K562 (cell line): ENCODE data around the gene C1QTNF7. TPM values are rescaled to one million over a fixed set of nuclear protein-coding genes. Genes with fewer than 3 reads are reported as not detected.

Experiments
- ASH1L ChIP-seq: fragments of 450-650 bp; IDR thresholded peaks from 2 replicates; pipeline ENCODE4 v1.6.1; 2018; ENCODE audit warnings: borderline replicate concordance, mild to moderate bottlenecking, low read depth; ENCODE audit not compliant: partially characterized antibody
- DACH1 ChIP-seq: fragments of 450-650 bp; IDR thresholded peaks from 2 replicates; pipeline ENCODE4 v1.6.1; 2018; ENCODE audit not compliant: partially characterized antibody
- POLR3A ChIP-seq: IDR thresholded peaks from 2 replicates; pipeline ENCODE4 v1.6.1; 2011; ENCODE audit warnings: borderline replicate concordance, mild to moderate bottlenecking, moderate library complexity; ENCODE audit not compliant: insufficient read length, insufficient read depth; ENCODE audit errors: extremely low read depth
- RAD51 ChIP-seq: fragments of 450-650 bp; IDR thresholded peaks from 2 replicates; pipeline ENCODE4 v1.7.1; 2016; ENCODE audit warnings: low read depth, mild to moderate bottlenecking, borderline replicate concordance
- SRF ChIP-seq, 2 experiments: fragments of 250-450, 450-650 bp in 1 of 2; sonication (Bioruptor Pico) in 1 of 2; sonication (generic) in 1 of 2; formaldehyde crosslinking; IDR thresholded peaks; 2 replicates each; pipeline versions ENCODE4 v1.5.0 to v1.5.1; 2020 to 2022; ENCODE audit warnings: mild to moderate bottlenecking in 1 of 2, missing genetic modification reagents in 1 of 2
- ZNF311 ChIP-seq: fragments of 250-450 bp; sonication (Bioruptor Pico); IDR thresholded peaks from 2 replicates; pipeline ENCODE4 v1.4.0; 2020; ENCODE audit warnings: mild to moderate bottlenecking, moderate library complexity
- polyA plus RNA-seq, 8 experiments: library from polyadenylated mRNA; depleted of rRNA in 4 of 8; stranded (reverse) in 5 of 8; unstranded in 3 of 8; fragments of >200 nt; fragmentation: Nextera tagmentation in 2 of 8; fragmentation: Illumina TruSeq in 1 of 8; extraction: Ambion mirVana in 2 of 8; extraction: Trizol in 1 of 8; gene quantifications; 2 replicates each; pipeline versions ENCODE4 v1.2.1 to v1.2.3, GENCODE V29; 2011 to 2014; ENCODE audit warnings: inconsistent platforms in 1 of 8, missing spikeins in 1 of 8
- total RNA-seq, 7 experiments: library from RNA; depleted of rRNA in 6 of 7; stranded (reverse); fragments of >200 nt in 6 of 7; fragmentation: Illumina TruSeq in 2 of 7; extraction: Trizol in 2 of 7; gene quantifications; 2 replicates each; pipeline versions ENCODE4 v1.2.1 to v1.2.3, GENCODE V29; 2011 to 2021; ENCODE audit warnings: low replicate concordance in 1 of 7
- TF ChIP-seq, protein P1 (sequence below): fragments of 250-450 bp; sonication (Bioruptor Pico); IDR thresholded peaks from 2 replicates; pipeline ENCODE4 v1.5.0; 2021
- TF ChIP-seq, protein P2 (sequence below): sonication (generic); formaldehyde crosslinking; IDR thresholded peaks from 2 replicates; pipeline ENCODE4 v1.8.1; 2023; ENCODE audit warnings: mild to moderate bottlenecking, missing genetic modification reagents
- TF ChIP-seq, protein P3 (sequence below): sonication (generic); IDR thresholded peaks from 2 replicates; pipeline ENCODE4 v1.6.1; 2016

Gene C1QTNF7
- total and polyA plus RNA-seq, 9 of the 15 experiments (the other 6 are each of a cell fraction or from before 2014, with no cell fraction given), result not detected

DNA sequence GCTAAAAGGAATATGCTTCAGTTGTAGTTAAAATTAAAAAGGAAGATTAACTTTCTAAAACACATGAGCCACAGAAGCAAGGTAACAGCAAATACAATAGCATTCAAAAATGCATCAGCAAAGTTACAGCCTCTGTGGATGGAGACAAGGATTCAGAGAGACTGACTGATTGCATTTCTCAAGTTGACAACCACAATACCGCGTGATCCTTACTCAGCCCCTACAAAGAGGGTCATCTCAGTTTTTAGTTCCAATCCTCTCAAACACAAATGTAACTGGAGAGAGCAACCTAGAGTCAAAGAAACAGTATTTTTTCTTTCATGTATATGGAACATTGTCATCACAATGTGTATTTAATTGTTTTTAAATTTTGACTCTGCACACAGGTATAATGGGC, 14.2 kb upstream of the C1QTNF7 start (continued):
- TF ChIP-seq, protein P1, sequence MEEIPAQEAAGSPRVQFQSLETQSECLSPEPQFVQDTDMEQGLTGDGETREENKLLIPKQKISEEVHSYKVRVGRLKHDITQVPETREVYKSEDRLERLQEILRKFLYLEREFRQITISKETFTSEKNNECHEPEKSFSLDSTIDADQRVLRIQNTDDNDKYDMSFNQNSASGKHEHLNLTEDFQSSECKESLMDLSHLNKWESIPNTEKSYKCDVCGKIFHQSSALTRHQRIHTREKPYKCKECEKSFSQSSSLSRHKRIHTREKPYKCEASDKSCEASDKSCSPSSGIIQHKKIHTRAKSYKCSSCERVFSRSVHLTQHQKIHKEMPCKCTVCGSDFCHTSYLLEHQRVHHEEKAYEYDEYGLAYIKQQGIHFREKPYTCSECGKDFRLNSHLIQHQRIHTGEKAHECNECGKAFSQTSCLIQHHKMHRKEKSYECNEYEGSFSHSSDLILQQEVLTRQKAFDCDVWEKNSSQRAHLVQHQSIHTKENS (CRISPR knock-in tag), result no peak
- TF ChIP-seq ASH1L (no peak), ZNF311 (CRISPR knock-in tag) (no peak), SRF (CRISPR knock-in tag; IDR thresholded peaks at IDR 0.05) (no peak), RAD51 (no peak), POLR3A (no peak), DACH1 (no peak)
- TF ChIP-seq, protein P2, sequence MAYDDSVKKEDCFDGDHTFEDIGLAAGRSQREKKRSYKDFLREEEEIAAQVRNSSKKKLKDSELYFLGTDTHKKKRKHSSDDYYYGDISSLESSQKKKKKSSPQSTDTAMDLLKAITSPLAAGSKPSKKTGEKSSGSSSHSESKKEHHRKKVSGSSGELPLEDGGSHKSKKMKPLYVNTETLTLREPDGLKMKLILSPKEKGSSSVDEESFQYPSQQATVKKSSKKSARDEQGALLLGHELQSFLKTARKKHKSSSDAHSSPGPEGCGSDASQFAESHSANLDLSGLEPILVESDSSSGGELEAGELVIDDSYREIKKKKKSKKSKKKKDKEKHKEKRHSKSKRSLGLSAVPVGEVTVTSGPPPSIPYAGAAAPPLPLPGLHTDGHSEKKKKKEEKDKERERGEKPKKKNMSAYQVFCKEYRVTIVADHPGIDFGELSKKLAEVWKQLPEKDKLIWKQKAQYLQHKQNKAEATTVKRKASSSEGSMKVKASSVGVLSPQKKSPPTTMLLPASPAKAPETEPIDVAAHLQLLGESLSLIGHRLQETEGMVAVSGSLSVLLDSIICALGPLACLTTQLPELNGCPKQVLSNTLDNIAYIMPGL (CRISPR knock-in tag), result no peak
- TF ChIP-seq, protein P3, sequence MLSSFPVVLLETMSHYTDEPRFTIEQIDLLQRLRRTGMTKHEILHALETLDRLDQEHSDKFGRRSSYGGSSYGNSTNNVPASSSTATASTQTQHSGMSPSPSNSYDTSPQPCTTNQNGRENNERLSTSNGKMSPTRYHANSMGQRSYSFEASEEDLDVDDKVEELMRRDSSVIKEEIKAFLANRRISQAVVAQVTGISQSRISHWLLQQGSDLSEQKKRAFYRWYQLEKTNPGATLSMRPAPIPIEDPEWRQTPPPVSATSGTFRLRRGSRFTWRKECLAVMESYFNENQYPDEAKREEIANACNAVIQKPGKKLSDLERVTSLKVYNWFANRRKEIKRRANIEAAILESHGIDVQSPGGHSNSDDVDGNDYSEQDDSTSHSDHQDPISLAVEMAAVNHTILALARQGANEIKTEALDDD, result no peak
